Smooth muscle cell (in vitro differentiated cells): Measurements from ENCODE around the gene LHFPL6. TPM values are rescaled to one million over a fixed set of nuclear protein-coding genes. Genes with fewer than 3 reads are reported as not detected.

Experiments used
- DNase-seq: peaks from one replicate; lab custom pipeline; 2025; ENCODE audit not compliant: unreplicated experiment; lab: John Stamatoyannopoulos, UW
- H2AFZ ChIP-seq: fragments of 200-600 bp; sonication (generic); 2 replicates; pipeline ENCODE4 v1.6.0; 2016; ENCODE audit warnings: antibody characterized with exemption, low read depth, mild to moderate bottlenecking
- H3F3A ChIP-seq: fragments of 200-600 bp; sonication (generic); 2 replicates; pipeline ENCODE4 v1.6.0; 2017; ENCODE audit warnings: antibody characterized with exemption, low read depth
- H3K27ac ChIP-seq: fragments of 200-600 bp; sonication (generic); 2 replicates; pipeline ENCODE4 v1.5.1; 2016; ENCODE audit warnings: low read depth, mild to moderate bottlenecking
- H3K27me3 ChIP-seq: fragments of 200-600 bp; sonication (generic); 2 replicates; pipeline ENCODE4 v1.6.1; 2016; ENCODE audit warnings: low read depth, mild to moderate bottlenecking
- H3K36me3 ChIP-seq: fragments of 200-600 bp; sonication (generic); 2 replicates; pipeline ENCODE4 v1.5.1; 2016; ENCODE audit warnings: low read depth
- H3K4me1 ChIP-seq: fragments of 200-600 bp; sonication (generic); 2 replicates; pipeline ENCODE4 v1.5.1; 2016; ENCODE audit warnings: low read depth
- H3K4me2 ChIP-seq: fragments of 200-600 bp; sonication (generic); 2 replicates; pipeline ENCODE4 v1.6.0; 2016; ENCODE audit warnings: mild to moderate bottlenecking
- H3K4me3 ChIP-seq: fragments of 200-600 bp; sonication (generic); 2 replicates; pipeline ENCODE4 v1.5.1; 2016; ENCODE audit warnings: mild to moderate bottlenecking
- H3K79me2 ChIP-seq: fragments of 200-600 bp; sonication (generic); 2 replicates; pipeline ENCODE4 v1.6.0; 2016; ENCODE audit warnings: low read depth, mild to moderate bottlenecking
- H3K9ac ChIP-seq: fragments of 200-600 bp; sonication (generic); 2 replicates; pipeline ENCODE4 v1.6.0; 2016; ENCODE audit warnings: low read depth
- H3K9me3 ChIP-seq: fragments of 200-600 bp; sonication (generic); replicated peaks from 2 replicates; pipeline ENCODE4 v1.5.1; 2016; ENCODE audit warnings: low read depth
- H4K20me1 ChIP-seq: fragments of 200-600 bp; sonication (generic); 2 replicates; pipeline ENCODE4 v1.6.0; 2016; ENCODE audit warnings: low read depth
- CTCF ChIP-seq: fragments of 200-600 bp; sonication (generic); IDR thresholded peaks from 2 replicates; pipeline ENCODE4 v1.5.1; 2017; ENCODE audit warnings: borderline replicate concordance, mild to moderate bottlenecking, antibody characterized with exemption; ENCODE audit not compliant: insufficient read depth, poor library complexity, severe bottlenecking
- WGBS: methylation state at CpG from one replicate; pipeline ENCODE4 v1.1.7; 2016; ENCODE audit warnings: low lambda C conversion rate; 5-methylcytosine and 5-hydroxymethylcytosine counted together
- polyA plus RNA-seq: library from polyadenylated mRNA; unstranded; fragments of >200 nt; fragmentation: Nextera tagmentation; extraction: Ambion mirVana; gene quantifications from 2 replicates; pipeline ENCODE4 v1.2.1, GENCODE V29; 2016
- total RNA-seq: library from RNA; depleted of rRNA; stranded (reverse); fragments of >200 nt; gene quantifications from 2 replicates; pipeline ENCODE4 v1.2.3, GENCODE V29; 2014

Gene LHFPL6
- total and polyA plus RNA-seq, 2 experiments from 2014 or later, result 24.7 to 43.6 TPM

- H3K27me3 ChIP-seq, result no peaks in the 10 kb centered on the region
- no peak overlapping the region for H3K4me2 ChIP-seq
- peaks cover 8% of the 10 kb centered on the region for H3K4me1 ChIP-seq
- H3K9me3 ChIP-seq, result no peaks in the 10 kb centered on the region
- no peak for DNase-seq
- WGBS, result 59% methylated on average over 3 of the region's 3 CpGs
- no peak overlapping the region for H3K4me3 ChIP-seq
- TF ChIP-seq CTCF, result no peak
- no peaks in the 10 kb centered on the region for H4K20me1 ChIP-seq
- H3K27ac ChIP-seq, result no peak overlapping the region
- H3K9ac ChIP-seq, result no peak overlapping the region
- no peaks in the 10 kb centered on the region for H3K36me3 ChIP-seq
- no peaks in the 10 kb centered on the region for H3F3A ChIP-seq
- H3K79me2 ChIP-seq, result peaks cover 4% of the 10 kb centered on the region
- H2AFZ ChIP-seq, result no peak overlapping the region
Observed at GRCh38 chr13:39501702-39502324, 101.2 kb downstream of the LHFPL6 start.

- Histone ChIP-seq H2AFZ (no peak overlapping the region), H3K27ac (no peak overlapping the region), H3K27me3 (no peaks in the 10 kb centered on the region), H3K36me3 (no peaks in the 10 kb centered on the region), H3K79me2 (peaks cover 4% of the 10 kb centered on the region), H3K9me3 (no peaks in the 10 kb centered on the region), H3K9ac (no peak overlapping the region), H4K20me1 (no peaks in the 10 kb centered on the region), H3K4me2 (no peak overlapping the region), H3K4me1 (peaks cover 12% of the 10 kb centered on the region), H3F3A (no peaks in the 10 kb centered on the region), H3K4me3 (no peak overlapping the region)
- no peak for TF ChIP-seq CTCF
- WGBS, result 66% methylated on average over 3 of the region's 3 CpGs
- DNase-seq, result no peak
Observed at GRCh38 chr13:39499604-39500003, 103.4 kb downstream of the LHFPL6 start.

- Histone ChIP-seq H3K4me1 (peaks cover 21% of the 10 kb centered on the region), H4K20me1 (no peaks in the 10 kb centered on the region), H3K4me2 (no peak overlapping the region), H3K9ac (no peak overlapping the region), H2AFZ (no peak overlapping the region), H3K79me2 (peaks cover 4% of the 10 kb centered on the region), H3F3A (no peaks in the 10 kb centered on the region), H3K27me3 (no peaks in the 10 kb centered on the region), H3K9me3 (no peaks in the 10 kb centered on the region), H3K4me3 (no peak overlapping the region), H3K36me3 (no peaks in the 10 kb centered on the region), H3K27ac (no peak overlapping the region)
- 86% methylated on average over 9 of the region's 9 CpGs for WGBS
- DNase-seq, result no peak
- TF ChIP-seq CTCF, result no peak
Observed at GRCh38 chr13:39498471-39499114, 104.4 kb downstream of the LHFPL6 start.

- no peaks in the 10 kb centered on the region for H3K27me3 ChIP-seq
- peaks cover 4% of the 10 kb centered on the region for H3K79me2 ChIP-seq
- H2AFZ ChIP-seq, result no peak overlapping the region
- no peaks in the 10 kb centered on the region for H3K36me3 ChIP-seq
- H3K9ac ChIP-seq, result no peak overlapping the region
- no peak overlapping the region for H3K4me2 ChIP-seq
- no peak overlapping the region for H3K27ac ChIP-seq
- TF ChIP-seq CTCF, result no peak
- H3K4me3 ChIP-seq, result no peak overlapping the region
- no peaks in the 10 kb centered on the region for H3F3A ChIP-seq
- no peaks in the 10 kb centered on the region for H4K20me1 ChIP-seq
- DNase-seq, result no peak
- H3K4me1 ChIP-seq, result peaks cover 18% of the 10 kb centered on the region
- H3K9me3 ChIP-seq, result no peaks in the 10 kb centered on the region
Observed at GRCh38 chr13:39496506-39496905, 106.5 kb downstream of the LHFPL6 start.
